OCI-LY1 (cell line): ENCODE measurements around the gene DPP7.

Source experiments
- CTCF ChIP-seq: fragments of 200-600 bp; sonication (generic), shearing (Covaris generic); IDR thresholded peaks from 2 replicates; pipeline ENCODE4 v1.5.1; 2017; ENCODE audit warnings: mild to moderate bottlenecking, antibody characterized with exemption, low read length, moderate library complexity, mixed read lengths
- EZH2 ChIP-seq: fragments of 200-600 bp; sonication (generic), shearing (Covaris generic); IDR thresholded peaks from 2 replicates; pipeline ENCODE4 v1.8.0; 2017; ENCODE audit warnings: borderline replicate concordance, mixed run types, mild to moderate bottlenecking, antibody characterized with exemption, low read length, moderate library complexity, mixed read lengths

GRCh38 chr9:137146527-137146918 is 32.0 kb upstream of the DPP7 start:
- TF ChIP-seq CTCF (no peak), EZH2 (no peak)
